Stimulated activated CD4-positive, alpha-beta T cell treated with anti-CD3 and anti-CD28 coated beads, TNF-alpha, amount 100 ng/mL, for 4 hours (primary cell): ENCODE measurements around the gene TMEM14B.
A peak's percentile ranks its signal among the peaks of the same experiment; 100 is the strongest.
"Not testable (repeated sequence)": the region's sequence is repeated elsewhere in the genome, so short reads cannot be mapped to it uniquely, and the experiment has no call there.

Experiments used
- DNase-seq, 3 experiments: peaks; one replicate each; pipeline ENCODE4 v3.0.0-alpha.2; 2020; ENCODE audit warnings: low read depth in 3 of 3

The TMEM14B gene

DNA sequence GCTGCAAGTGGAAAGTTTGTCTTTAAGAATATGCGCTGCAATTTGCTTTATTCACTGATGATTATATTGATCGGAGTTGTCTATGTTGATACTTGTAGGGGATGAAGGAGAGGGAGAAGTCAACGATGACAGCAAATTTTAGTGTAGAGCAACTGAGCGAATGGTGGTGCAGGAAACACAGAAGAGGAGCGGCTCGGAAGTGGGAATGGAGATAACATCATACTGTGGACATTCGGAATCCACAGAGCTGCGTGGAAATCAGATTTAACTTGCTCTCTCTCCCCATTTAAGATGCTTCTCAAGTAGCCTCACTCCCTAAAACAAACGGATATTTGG is 722 bp upstream of the TMEM14B start:
- DNase-seq: no peak

DNA sequence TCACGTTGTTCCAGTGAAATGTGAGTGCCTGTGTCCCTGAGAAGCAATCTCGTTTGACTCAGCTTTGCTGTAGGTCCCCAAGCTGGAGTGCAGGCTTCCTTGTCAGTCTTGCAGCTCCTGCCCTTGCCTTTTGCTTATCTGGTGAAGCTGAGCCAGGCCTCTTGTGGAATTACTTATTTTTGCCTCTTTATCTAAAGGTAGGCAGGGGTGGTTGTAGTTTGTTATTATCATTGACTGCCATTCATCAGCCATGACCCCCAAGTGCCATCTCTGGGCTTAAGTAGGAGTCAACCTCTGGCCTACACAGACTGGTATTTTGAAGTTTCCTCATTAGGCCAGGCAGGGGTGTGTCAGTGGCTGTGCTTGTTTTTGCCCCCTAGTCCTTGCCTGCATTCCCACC is 2.1 kb downstream of the TMEM14B start:
- no peak for DNase-seq

DNA sequence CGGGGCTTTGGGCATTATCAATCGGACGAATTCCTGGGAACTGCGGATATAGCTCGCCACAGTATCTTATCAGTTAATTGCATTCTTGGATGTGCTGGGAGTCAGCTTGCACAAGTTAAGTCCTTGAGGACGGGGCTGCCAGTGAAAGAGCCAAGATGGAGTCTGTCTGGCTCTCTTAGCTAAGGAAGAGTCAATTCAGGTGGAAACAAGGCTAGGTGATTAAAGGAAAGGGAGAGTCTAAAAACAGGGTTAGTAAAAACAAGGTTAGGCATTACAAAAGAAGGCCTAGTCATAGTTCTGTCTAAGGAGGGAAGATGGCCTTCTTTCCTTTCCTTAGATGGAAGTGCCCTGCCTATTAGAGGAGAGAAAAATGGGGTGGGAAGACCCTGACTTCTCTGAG is 3.0 kb downstream of the TMEM14B start:
- DNase-seq: not testable (repeated sequence)

DNA sequence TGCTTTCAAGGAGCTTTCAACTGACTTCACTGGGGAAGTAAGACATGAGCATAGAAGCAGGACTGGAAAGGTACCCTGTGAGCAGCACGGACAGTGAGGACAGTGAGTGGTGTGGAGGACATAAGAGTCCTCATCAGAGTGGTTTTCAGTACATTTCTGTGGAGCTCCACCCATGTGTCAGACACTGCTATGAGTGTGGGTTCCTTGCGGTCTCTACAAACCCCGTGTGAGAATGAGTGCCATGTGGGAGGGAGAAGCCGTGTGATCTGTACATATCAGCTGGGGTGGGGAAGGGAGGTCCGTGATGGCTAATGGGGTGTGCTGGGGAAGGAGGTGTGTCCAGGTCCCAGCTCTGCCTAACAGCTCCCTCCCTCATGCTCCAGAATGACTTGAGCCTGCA is 4.2 kb downstream of the TMEM14B start:
- DNase-seq: not testable (repeated sequence)

DNA sequence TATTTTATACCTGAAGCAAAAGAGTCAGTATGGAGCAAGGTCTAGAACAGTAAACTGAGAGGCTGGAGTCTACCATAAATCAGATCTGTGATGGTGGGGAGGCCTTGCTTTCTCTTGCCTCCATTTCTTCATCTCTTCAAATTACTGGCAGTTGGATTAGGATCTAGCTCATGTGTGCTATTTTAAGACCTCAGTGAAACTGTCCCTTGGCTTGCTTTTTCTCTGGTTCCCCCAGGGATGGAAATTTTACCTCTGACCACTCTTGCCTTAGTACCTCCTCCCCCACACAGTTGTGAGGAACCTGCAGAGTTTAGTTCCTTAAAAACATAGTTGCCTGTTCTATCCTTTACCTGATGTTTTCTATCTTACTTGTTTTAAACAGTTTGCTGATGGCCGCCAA is 8.5 kb downstream of the TMEM14B start:
- no peak for DNase-seq

DNA sequence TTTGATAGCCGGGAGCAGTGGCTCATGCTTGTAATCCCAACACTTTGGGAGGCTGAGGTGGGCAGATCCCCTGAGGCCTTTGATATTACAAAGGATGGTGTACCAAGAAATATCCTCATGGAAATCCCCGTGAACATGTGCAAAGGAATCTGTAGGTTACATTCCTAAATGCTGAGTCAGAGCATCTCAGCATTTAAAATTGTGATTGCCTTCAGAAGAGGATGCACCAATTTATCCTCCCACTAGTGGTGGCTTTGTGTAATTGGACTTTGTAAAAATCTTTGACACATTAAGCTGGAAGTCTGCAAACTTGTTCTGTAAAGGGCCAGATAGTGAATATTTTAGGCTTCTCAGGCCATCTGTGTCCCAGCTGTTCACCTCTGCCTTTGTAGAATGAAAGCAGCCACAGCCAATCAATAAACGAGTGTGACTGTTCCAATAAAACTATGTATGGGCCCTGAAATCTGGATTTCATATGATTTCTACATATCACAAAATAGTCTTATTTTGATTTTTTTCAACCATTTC is 11.8 kb downstream of the TMEM14B start:
- DNase-seq: no peak

DNA sequence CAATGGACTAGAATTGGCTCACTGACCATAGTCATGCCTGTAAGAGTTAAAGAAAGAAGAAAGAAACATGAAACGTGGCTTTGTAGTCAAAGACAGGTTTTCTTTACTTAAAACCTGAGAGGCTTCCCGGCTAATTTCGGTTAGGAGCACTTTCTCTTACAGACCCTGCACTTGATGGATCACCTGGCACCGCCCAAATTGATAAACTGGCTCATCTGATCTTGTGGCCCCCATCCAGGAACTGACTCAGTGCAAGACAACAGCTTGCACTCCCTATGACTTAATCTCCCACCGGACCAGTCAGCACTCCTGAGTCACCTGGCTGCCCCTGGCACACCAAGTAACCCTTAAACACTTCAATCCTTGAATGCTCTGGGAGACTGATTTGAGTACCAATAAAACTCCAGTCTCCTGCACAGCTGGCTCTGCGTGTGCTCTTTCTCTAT is 12.3 kb downstream of the TMEM14B start:
- DNase-seq: no peak

DNA sequence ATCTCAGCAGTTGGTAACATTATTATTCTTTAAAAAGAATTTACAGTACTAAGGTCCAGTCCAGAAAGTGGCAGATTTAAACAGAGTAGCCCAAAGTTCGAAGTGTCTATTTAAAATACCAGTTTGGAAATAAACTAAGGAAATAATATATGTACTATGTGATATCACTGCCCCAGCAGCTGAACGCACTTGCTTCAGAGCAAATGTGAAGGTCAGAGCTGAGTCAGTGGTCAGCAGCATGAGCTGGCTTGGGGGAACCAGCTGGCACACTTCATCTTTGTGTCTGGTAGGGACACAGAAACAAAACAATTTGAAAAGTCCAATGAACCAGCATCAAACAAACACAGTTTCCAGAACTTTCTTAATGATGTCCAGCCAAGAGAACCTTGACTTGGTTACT is 15.4 kb downstream of the TMEM14B start:
- DNase-seq: no peak

DNA sequence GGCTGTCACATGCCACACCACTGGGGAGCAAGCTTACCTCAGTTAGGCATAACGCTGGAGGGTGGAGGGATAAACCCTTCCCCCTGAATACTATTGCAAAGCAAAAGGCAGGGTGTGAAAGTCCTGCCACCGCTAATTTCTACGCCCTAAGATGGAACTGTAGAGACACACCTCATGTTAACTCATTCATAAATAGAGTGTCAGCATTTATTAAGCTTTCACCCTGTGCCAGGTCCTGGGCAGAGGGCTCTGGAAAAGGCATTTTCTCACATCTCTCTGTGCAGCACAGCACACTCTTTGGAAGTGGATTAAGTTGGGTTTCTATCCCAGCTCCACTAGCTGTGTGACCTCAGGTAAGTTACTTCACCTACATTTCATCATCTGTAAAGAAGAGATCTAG is 21.8 kb downstream of the TMEM14B start:
- no peak for DNase-seq

DNA sequence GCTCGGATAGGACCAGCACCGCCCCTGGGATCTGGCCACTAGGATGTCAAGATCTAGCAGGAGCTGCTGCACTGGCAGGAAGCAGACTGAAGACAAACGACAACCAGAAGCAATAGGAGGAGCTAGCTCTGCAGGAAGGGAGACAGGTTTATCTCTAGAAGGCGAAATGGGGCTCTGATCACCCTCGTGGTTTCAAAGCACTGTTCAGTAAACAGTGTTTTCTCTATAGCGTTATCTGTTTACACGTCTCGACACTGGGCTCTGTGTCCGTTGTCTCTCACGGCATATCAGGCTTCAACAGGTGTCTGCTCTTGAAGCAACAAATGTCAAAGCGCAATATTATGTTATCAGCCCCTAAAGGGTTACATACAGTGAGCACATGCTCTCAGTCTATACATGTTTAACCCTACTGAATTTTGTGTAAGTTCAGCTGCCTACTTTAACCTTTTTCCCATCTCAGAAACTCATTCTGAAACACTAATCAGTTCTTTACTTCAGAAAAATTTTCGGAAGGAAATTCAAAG is 23.8 kb downstream of the TMEM14B start:
- DNase-seq: no peak

DNA sequence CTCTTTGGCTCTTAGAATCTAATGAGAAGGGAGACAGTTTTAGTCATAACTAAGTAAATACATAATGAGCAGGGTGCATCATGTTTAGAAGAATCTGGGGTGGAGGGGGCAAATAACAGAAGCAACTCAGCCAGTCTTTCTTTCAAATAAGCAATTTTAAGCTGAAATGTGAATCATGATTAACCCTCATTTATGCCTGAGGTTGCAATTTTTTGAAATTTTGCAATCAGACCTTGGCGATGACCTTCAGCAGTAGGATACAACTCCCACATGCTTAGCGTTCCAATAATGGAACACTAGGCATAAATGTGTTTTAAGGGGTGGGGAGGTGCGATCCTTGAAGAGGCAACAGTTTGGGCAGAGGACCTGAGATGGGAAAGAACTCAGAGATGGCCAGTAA is 30.6 kb downstream of the TMEM14B start:
- DNase-seq: no peak

DNA sequence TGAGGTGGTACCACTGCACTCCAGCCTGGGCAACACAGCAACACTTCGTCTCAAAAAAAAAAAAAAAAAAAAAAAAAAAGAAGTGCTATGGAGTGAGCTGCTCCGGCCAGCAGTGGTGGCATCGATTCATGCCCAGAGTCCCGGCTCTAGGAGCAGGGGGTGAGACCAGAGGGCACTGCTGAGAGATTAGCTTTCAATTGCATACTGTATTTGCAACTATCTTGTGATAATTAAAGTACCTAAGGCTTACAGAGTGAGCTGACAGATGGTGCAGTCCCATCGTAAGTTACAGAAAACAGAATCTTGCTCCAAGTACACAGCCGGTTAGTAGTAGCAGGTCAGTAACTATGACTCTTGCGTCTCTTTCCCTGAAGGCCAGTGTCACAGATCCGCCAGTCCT is 31.5 kb downstream of the TMEM14B start:
- DNase-seq: no peak

DNA sequence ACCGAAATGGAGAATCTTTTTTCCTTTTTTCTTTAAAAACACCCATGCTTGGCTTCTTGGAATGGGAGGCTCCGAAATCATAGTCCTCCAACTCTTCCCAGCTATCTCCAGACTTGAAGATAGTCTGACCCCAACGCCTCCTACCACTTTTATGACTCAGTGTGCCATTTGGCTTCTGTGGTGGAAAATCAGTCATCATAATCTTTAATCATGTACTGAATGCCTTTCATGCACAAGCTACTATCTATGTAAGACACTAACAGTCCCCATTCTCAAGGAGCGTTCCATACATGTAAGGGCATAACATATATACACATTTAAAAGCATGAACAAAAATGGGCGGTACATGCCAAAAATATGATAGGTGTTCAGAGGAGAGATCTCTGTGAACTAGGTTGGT is 44.1 kb downstream of the TMEM14B start:
- no peak for DNase-seq

DNA sequence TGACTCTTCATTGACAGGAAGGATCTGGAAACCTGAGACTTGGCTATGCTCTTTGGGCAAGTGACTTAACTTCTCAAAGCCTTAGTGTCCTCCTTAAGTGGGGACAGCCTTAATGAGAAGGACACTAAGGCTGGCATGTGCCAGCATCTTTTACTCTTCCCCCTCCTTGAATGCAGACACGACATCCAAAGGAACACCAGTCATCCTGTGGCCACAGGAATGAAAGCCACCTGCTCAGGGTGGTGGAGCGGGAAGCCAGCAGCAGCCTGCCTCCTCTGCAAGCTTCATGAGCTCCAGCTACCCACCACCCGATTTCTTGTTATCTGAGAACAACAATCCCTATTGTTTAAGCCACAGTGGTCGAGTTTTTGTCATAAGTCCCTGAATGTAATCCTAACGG is 44.5 kb downstream of the TMEM14B start:
- DNase-seq: no peak

DNA sequence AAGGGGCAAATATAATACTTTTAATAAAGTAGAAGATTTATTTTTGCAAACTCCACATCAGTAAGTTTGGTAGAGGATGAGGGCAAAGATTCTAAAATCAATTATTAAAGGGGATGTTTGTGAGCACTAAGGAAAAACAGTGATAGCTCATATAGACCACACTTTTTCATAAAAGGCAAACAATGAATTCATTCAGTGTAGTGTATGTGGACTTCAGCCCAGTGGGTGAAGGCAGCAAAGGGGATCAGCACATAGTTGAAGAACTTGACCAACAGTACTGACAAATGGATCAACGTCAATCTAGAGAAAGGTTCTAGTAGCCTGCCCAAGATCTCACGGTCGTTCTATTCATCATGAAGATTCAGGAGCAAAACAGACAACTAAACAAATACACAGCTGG is 45.4 kb downstream of the TMEM14B start:
- DNase-seq: no peak

DNA sequence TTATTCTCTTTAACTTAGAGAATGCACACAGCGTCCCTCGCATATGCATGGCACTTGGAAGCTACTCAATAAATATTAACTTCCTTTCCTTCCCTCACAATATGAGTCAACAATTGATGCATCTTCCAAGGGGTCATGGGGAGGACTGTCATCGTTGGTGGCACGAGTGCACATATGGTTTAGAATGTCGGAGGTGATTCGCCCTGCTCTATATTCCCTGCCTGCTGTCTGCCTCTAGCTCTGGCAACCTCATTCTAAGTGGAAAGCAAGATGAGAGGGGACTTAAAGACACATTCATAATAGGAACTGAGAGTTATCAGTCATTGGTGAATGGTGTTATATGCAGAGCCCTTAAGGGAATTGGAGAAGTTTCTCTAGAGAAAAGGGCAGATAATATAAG is 46.1 kb downstream of the TMEM14B start:
- no peak for DNase-seq

DNA sequence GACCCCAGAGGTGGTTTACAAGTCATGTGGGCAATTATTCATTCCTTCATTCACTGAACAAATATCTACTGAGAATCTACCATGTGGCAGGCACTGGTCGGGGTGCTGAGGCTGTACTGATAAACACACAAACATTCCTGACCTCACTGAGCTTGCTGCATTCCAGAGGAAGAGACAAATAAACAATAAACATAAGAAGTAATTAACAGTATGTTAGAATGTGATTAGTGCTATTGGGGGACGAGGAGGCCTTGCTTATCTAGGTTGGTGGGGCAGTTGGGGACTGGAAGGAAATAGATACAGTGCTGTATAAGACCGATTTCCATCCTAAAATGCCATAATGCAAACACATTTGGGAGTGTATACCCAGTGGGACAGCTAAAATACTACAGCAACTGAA is 46.6 kb downstream of the TMEM14B start:
- no peak for DNase-seq

DNA sequence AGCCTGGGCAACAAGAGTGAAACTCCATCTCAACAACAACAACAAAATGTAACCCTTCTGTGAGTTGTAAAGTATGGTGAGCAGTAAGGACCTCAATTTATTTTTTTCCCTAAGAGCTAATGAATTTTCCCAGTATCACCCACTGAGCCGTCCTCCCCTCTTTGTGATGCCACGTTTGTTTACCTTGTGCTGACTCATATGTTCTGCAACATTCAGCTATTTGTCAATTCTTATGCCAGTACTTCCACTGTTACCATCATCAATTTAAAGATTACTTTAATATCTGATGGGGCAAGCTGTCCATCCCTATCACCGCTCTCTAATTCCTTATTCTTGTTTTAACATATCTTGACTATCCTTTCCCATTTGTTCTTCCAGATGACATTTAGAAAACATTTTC is 53.2 kb downstream of the TMEM14B start:
- no peak for DNase-seq

DNA sequence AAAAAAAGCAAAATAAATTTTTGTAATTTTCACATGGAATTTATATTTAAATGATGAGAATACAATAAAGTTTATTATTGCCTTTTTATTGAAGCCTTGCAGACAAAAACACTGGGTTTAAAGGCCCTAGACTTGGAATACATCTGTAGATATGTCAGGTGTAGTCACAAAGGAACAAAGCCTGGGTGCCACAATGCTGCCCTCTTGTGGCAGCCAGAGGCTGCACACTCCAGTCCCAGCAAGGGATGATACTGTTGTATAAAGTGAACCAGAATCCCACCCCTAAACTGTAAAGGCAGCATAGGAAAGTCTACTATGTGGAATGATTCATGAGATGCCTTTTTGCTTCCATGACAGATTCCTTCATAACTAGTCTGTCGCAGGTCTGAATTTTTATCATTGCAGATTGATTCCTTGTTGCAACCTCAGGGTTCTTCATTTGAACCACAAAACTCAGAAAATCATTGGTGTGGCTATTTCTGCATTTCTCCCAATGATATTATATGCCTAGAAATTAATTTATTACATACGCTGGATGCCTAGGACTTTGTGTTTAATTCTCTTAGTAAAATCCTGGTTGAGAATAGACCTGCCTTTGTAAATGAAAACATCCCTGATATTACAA is 53.7 kb downstream of the TMEM14B start:
- peak; percentile 21 to 31 (median 23) for DNase-seq
